SK-N-SH treated with all-trans-retinoic acid at 6 μM for 48 hours (cell line): ENCODE measurements around the gene NR2E3.

Experiments
- ATAC-seq: fragments of 200-7000 bp; cut with Tn5 transposase; 3 replicates; pipeline ENCODE4 v1.9.1; 2020; ENCODE audit warnings: mild to moderate bottlenecking, moderate library complexity
- ARNTL ChIP-seq: fragments of 450-650 bp; formaldehyde crosslinking; IDR thresholded peaks from 2 replicates; pipeline ENCODE4 v1.5.0; 2020; ENCODE audit warnings: low read depth, mild to moderate bottlenecking, moderate library complexity, borderline replicate concordance
- BACH2 ChIP-seq: fragments of 250-450 bp; sonication (Bioruptor Pico); IDR thresholded peaks from 2 replicates; pipeline ENCODE4 v1.9.0; 2021; ENCODE audit warnings: mild to moderate bottlenecking, borderline replicate concordance
- CSDC2 ChIP-seq: fragments of 250-450 bp; sonication (Bioruptor Pico); IDR thresholded peaks from 2 replicates; pipeline ENCODE4 v1.5.0; 2020; ENCODE audit warnings: mild to moderate bottlenecking, moderate library complexity
- ESRRG ChIP-seq: fragments of 250-450 bp; sonication (Bioruptor Pico); IDR thresholded peaks from 2 replicates; pipeline ENCODE4 v1.6.1; 2021; ENCODE audit warnings: mild to moderate bottlenecking
- GLIS3 ChIP-seq: fragments of 250-450 bp; sonication (Bioruptor Pico); IDR thresholded peaks from 2 replicates; pipeline ENCODE4 v1.5.0; 2020; ENCODE audit warnings: mild to moderate bottlenecking, moderate library complexity
- ISL1 ChIP-seq: fragments of 250-450 bp; sonication (Bioruptor Pico); IDR thresholded peaks from 2 replicates; pipeline ENCODE4 v2.1.2; 2022; ENCODE audit warnings: mild to moderate bottlenecking, moderate library complexity
- OSR1 ChIP-seq: fragments of 250-450 bp; sonication (Bioruptor Pico); IDR thresholded peaks from 2 replicates; pipeline ENCODE4 v1.8.0; 2022; ENCODE audit warnings: moderate library complexity, mild to moderate bottlenecking, inconsistent platforms
- PPARA ChIP-seq: fragments of 250-450 bp; sonication (Bioruptor Pico); IDR thresholded peaks from 2 replicates; pipeline ENCODE4 v1.5.0; 2020; ENCODE audit warnings: mild to moderate bottlenecking, borderline replicate concordance
- RARB ChIP-seq: fragments of 250-450 bp; sonication (Bioruptor Pico); IDR thresholded peaks from 2 replicates; pipeline ENCODE4 v1.8.0; 2021; ENCODE audit warnings: mild to moderate bottlenecking, moderate library complexity
- SNAI2 ChIP-seq: fragments of 250-450 bp; sonication (Bioruptor Pico); IDR thresholded peaks from 2 replicates; pipeline ENCODE4 v1.5.0; 2020; ENCODE audit warnings: mild to moderate bottlenecking, moderate library complexity
- TCF4 ChIP-seq: fragments of 250-450 bp; sonication (Bioruptor Pico); IDR thresholded peaks from 2 replicates; pipeline ENCODE4 v1.8.0; 2021; ENCODE audit warnings: mild to moderate bottlenecking, moderate library complexity, borderline replicate concordance
- TOX ChIP-seq: fragments of 250-450 bp; sonication (Bioruptor Pico); IDR thresholded peaks from 2 replicates; pipeline ENCODE4 v1.8.0; 2021; ENCODE audit warnings: mild to moderate bottlenecking, moderate library complexity, borderline replicate concordance
- ZC3H10 ChIP-seq: fragments of 250-450 bp; sonication (Bioruptor Pico); IDR thresholded peaks from 2 replicates; pipeline ENCODE4 v1.5.1; 2021; ENCODE audit warnings: mild to moderate bottlenecking, moderate library complexity
- ZFP3 ChIP-seq: fragments of 250-450 bp; sonication (Bioruptor Pico); IDR thresholded peaks from 2 replicates; pipeline ENCODE4 v1.5.0; 2020; ENCODE audit warnings: mild to moderate bottlenecking, moderate library complexity
- ZFP30 ChIP-seq: fragments of 450-650 bp; formaldehyde crosslinking; IDR thresholded peaks from 2 replicates; pipeline ENCODE4 v1.5.0; 2022; ENCODE audit warnings: mild to moderate bottlenecking, moderate library complexity
- ZNF565 ChIP-seq: fragments of 450-650 bp; formaldehyde crosslinking; conservative IDR thresholded peaks from 2 replicates; pipeline ENCODE4 v1.5.0; 2020; ENCODE audit warnings: low read depth, mild to moderate bottlenecking, moderate library complexity
- ZNF70 ChIP-seq: fragments of 450-650 bp; formaldehyde crosslinking; IDR thresholded peaks from 2 replicates; pipeline ENCODE4 v1.5.0; 2020; ENCODE audit warnings: mild to moderate bottlenecking, moderate library complexity
- TF ChIP-seq, protein P1 (sequence below): fragments of 250-450 bp; sonication (Bioruptor Pico); IDR thresholded peaks from 2 replicates; pipeline ENCODE4 v1.8.0; 2020; ENCODE audit warnings: mild to moderate bottlenecking, moderate library complexity, borderline replicate concordance
- TF ChIP-seq, protein P2 (sequence below): fragments of 250-450 bp; sonication (Bioruptor Pico); IDR thresholded peaks from 2 replicates; pipeline ENCODE4 v1.5.1; 2020; ENCODE audit warnings: low read depth, mild to moderate bottlenecking, moderate library complexity
- TF ChIP-seq, protein P3 (sequence below): fragments of 250-450 bp; sonication (Bioruptor Pico); IDR thresholded peaks from 2 replicates; pipeline ENCODE4 v1.5.0; 2020; ENCODE audit warnings: mild to moderate bottlenecking, moderate library complexity
- TF ChIP-seq, protein P4 (sequence below): fragments of 250-450 bp; sonication (Bioruptor Pico); IDR thresholded peaks from 2 replicates; pipeline ENCODE4 v1.5.1; 2021; ENCODE audit warnings: mild to moderate bottlenecking, moderate library complexity
- TF ChIP-seq, protein P5 (sequence below): fragments of 250-450 bp; sonication (Bioruptor Pico); IDR thresholded peaks from 2 replicates; pipeline ENCODE4 v1.8.0; 2021; ENCODE audit warnings: low read depth, mild to moderate bottlenecking, moderate library complexity, borderline replicate concordance

The NR2E3 gene

DNA sequence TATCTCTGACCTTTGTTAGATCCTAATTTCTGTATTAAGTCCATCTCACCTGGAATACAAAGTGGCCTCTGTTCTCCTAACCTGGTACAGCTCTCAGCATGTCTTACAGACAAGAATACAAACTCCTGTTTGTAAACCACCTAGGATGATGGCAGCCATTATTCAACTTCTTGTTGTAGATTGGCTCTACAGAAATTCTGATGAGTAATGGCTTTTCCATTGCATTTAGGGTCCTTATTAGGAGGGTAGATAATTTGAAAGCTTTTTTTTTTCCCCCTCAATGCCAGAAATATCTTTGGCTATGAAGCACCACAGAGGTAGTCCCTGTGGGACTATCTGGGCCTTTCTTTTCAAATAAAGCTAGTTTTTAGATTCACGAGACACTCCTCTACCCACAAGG lies 9.8 kb downstream of the NR2E3 start:
- ATAC-seq: no peak
- TF ChIP-seq ESRRG (CRISPR knock-in tag): no peak
- TF ChIP-seq, protein P1, sequence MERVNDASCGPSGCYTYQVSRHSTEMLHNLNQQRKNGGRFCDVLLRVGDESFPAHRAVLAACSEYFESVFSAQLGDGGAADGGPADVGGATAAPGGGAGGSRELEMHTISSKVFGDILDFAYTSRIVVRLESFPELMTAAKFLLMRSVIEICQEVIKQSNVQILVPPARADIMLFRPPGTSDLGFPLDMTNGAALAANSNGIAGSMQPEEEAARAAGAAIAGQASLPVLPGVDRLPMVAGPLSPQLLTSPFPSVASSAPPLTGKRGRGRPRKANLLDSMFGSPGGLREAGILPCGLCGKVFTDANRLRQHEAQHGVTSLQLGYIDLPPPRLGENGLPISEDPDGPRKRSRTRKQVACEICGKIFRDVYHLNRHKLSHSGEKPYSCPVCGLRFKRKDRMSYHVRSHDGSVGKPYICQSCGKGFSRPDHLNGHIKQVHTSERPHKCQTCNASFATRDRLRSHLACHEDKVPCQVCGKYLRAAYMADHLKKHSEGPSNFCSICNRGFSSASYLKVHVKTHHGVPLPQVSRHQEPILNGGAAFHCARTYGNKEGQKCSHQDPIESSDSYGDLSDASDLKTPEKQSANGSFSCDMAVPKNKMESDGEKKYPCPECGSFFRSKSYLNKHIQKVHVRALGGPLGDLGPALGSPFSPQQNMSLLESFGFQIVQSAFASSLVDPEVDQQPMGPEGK: no peak
- no peak for TF ChIP-seq SNAI2 (CRISPR knock-in tag)
- TF ChIP-seq RARB (CRISPR knock-in tag): no peak
- TF ChIP-seq ARNTL: no peak
- no peak for TF ChIP-seq ISL1 (CRISPR knock-in tag)
- TF ChIP-seq, protein P2, sequence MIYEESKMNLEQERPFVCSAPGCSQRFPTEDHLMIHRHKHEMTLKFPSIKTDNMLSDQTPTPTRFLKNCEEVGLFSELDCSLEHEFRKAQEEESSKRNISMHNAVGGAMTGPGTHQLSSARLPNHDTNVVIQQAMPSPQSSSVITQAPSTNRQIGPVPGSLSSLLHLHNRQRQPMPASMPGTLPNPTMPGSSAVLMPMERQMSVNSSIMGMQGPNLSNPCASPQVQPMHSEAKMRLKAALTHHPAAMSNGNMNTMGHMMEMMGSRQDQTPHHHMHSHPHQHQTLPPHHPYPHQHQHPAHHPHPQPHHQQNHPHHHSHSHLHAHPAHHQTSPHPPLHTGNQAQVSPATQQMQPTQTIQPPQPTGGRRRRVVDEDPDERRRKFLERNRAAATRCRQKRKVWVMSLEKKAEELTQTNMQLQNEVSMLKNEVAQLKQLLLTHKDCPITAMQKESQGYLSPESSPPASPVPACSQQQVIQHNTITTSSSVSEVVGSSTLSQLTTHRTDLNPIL (CRISPR knock-in tag): no peak
- TF ChIP-seq, protein P3, sequence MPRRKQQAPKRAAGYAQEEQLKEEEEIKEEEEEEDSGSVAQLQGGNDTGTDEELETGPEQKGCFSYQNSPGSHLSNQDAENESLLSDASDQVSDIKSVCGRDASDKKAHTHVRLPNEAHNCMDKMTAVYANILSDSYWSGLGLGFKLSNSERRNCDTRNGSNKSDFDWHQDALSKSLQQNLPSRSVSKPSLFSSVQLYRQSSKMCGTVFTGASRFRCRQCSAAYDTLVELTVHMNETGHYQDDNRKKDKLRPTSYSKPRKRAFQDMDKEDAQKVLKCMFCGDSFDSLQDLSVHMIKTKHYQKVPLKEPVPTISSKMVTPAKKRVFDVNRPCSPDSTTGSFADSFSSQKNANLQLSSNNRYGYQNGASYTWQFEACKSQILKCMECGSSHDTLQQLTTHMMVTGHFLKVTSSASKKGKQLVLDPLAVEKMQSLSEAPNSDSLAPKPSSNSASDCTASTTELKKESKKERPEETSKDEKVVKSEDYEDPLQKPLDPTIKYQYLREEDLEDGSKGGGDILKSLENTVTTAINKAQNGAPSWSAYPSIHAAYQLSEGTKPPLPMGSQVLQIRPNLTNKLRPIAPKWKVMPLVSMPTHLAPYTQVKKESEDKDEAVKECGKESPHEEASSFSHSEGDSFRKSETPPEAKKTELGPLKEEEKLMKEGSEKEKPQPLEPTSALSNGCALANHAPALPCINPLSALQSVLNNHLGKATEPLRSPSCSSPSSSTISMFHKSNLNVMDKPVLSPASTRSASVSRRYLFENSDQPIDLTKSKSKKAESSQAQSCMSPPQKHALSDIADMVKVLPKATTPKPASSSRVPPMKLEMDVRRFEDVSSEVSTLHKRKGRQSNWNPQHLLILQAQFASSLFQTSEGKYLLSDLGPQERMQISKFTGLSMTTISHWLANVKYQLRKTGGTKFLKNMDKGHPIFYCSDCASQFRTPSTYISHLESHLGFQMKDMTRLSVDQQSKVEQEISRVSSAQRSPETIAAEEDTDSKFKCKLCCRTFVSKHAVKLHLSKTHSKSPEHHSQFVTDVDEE: no peak
- no peak for TF ChIP-seq TCF4
- no peak for TF ChIP-seq ZC3H10 (CRISPR knock-in tag)
- no peak for TF ChIP-seq PPARA (CRISPR knock-in tag)
- no peak for TF ChIP-seq CSDC2 (CRISPR knock-in tag)
- TF ChIP-seq, protein P4, sequence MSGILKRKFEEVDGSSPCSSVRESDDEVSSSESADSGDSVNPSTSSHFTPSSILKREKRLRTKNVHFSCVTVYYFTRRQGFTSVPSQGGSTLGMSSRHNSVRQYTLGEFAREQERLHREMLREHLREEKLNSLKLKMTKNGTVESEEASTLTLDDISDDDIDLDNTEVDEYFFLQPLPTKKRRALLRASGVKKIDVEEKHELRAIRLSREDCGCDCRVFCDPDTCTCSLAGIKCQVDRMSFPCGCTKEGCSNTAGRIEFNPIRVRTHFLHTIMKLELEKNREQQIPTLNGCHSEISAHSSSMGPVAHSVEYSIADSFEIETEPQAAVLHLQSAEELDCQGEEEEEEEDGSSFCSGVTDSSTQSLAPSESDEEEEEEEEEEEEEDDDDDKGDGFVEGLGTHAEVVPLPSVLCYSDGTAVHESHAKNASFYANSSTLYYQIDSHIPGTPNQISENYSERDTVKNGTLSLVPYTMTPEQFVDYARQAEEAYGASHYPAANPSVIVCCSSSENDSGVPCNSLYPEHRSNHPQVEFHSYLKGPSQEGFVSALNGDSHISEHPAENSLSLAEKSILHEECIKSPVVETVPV (CRISPR knock-in tag): no peak
- TF ChIP-seq OSR1: no peak
- no peak for TF ChIP-seq TOX (CRISPR knock-in tag)
- TF ChIP-seq ZFP30 (CRISPR knock-in tag): no peak
- no peak for TF ChIP-seq ZNF565 (CRISPR knock-in tag)
- TF ChIP-seq ZFP3: no peak

DNA sequence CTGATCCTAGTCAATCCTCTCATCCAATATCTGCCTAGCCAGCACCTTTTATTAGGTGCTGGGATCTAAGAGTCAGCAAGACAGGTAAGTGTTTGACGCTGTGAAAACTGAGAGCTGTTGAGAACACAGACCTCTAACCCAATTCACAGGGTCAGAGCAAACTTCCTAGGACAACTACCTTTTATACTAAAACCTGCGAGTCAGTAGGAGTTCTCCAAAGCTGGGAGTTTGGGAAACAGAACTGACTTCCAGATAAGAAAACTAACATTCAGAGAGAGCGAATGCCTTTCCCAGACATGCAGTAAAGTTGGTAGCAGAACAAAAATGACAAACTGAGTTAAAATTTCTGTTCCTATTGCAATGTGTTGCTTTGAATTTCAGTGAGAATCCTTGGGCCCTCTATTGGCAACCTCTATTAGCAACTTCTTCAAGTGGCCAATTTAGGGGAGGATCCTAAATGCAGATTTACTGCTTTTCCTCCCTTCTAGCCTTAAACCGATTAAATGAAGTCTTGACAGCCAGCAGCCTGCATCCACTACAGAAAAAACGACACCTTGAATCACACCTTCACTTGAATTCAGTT lies 11.3 kb downstream of the NR2E3 start:
- no peak for ATAC-seq
- TF ChIP-seq ARNTL (no peak), ZC3H10 (CRISPR knock-in tag) (no peak), GLIS3 (CRISPR knock-in tag) (no peak), BACH2 (CRISPR knock-in tag) (no peak), ZFP3 (no peak), ISL1 (CRISPR knock-in tag) (no peak), TCF4 (no peak), ZNF565 (CRISPR knock-in tag) (no peak), ZFP30 (CRISPR knock-in tag) (no peak), ZNF70 (no peak), PPARA (CRISPR knock-in tag) (no peak)
- TF ChIP-seq, protein P5, sequence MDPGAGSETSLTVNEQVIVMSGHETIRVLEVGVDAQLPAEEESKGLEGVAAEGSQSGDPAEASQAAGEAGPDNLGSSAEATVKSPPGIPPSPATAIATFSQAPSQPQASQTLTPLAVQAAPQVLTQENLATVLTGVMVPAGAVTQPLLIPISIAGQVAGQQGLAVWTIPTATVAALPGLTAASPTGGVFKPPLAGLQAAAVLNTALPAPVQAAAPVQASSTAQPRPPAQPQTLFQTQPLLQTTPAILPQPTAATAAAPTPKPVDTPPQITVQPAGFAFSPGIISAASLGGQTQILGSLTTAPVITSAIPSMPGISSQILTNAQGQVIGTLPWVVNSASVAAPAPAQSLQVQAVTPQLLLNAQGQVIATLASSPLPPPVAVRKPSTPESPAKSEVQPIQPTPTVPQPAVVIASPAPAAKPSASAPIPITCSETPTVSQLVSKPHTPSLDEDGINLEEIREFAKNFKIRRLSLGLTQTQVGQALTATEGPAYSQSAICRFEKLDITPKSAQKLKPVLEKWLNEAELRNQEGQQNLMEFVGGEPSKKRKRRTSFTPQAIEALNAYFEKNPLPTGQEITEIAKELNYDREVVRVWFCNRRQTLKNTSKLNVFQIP (CRISPR knock-in tag): no peak
- TF ChIP-seq, protein P2 (CRISPR knock-in tag): no peak
- TF ChIP-seq, protein P1: no peak
- TF ChIP-seq, protein P4 (CRISPR knock-in tag): no peak
